NCI-H187 treated with DMSO at 0.1 percent for 48 hours (cell line): ENCODE results near the gene EXPH5.

Experiments used
- DNase-seq: peaks from one replicate; lab custom pipeline; 2025; lab: John Stamatoyannopoulos, UW

Gene EXPH5

GRCh38 chr11:108559904-108560303 is 33.7 kb downstream of the EXPH5 start:
- DNase-seq, result no peak

GRCh38 chr11:108559340-108559739 is 34.2 kb downstream of the EXPH5 start:
- no peak for DNase-seq

- no peak for DNase-seq
Measured at GRCh38 chr11:108558222-108558621, 35.3 kb downstream of the EXPH5 start.

- DNase-seq, result no peak
Measured at GRCh38 chr11:108556019-108556418, 37.5 kb downstream of the EXPH5 start.

GRCh38 chr11:108551651-108552462 is 41.7 kb downstream of the EXPH5 start:
- DNase-seq, result no peak

- no peak for DNase-seq
Measured at GRCh38 chr11:108549319-108549885, 44.2 kb downstream of the EXPH5 start.

- DNase-seq, result no peak
Measured at GRCh38 chr11:108545909-108546501, 47.6 kb downstream of the EXPH5 start.

- DNase-seq, result no peak
Measured at GRCh38 chr11:108543316-108543964, 50.1 kb downstream of the EXPH5 start.

GRCh38 chr11:108541531-108541930 is 52.0 kb downstream of the EXPH5 start:
- no peak for DNase-seq

- DNase-seq, result no peak
Measured at GRCh38 chr11:108538502-108538901, 55.1 kb downstream of the EXPH5 start.

GRCh38 chr11:108538022-108538424 is 55.5 kb downstream of the EXPH5 start:
- peak; percentile 13 for DNase-seq

- no peak for DNase-seq
Measured at GRCh38 chr11:108536783-108537182, 56.8 kb downstream of the EXPH5 start.

GRCh38 chr11:108535384-108535955 is 58.1 kb downstream of the EXPH5 start:
- DNase-seq, result no peak

- DNase-seq, result no peak
Measured at GRCh38 chr11:108534274-108534882, 59.2 kb downstream of the EXPH5 start.

GRCh38 chr11:108530426-108530825 is 63.1 kb downstream of the EXPH5 start:
- DNase-seq, result no peak

- no peak for DNase-seq
Measured at GRCh38 chr11:108527382-108527781, 66.2 kb downstream of the EXPH5 start.

GRCh38 chr11:108525161-108525560 is 68.4 kb downstream of the EXPH5 start:
- no peak for DNase-seq

- DNase-seq, result no peak
Measured at GRCh38 chr11:108524422-108524821, 69.1 kb downstream of the EXPH5 start.

GRCh38 chr11:108522318-108522717 is 71.2 kb downstream of the EXPH5 start:
- no peak for DNase-seq

GRCh38 chr11:108518581-108518980 is 75.0 kb downstream of the EXPH5 start:
- no peak for DNase-seq

GRCh38 chr11:108516125-108516524 is 77.4 kb downstream of the EXPH5 start:
- DNase-seq, result no peak

GRCh38 chr11:108512708-108513107 is 80.9 kb downstream of the EXPH5 start:
- DNase-seq, result no peak
